Esophagus muscularis mucosa (tissue), 4 donors: Measurements from ENCODE around the gene TMEM14A. TPM values are rescaled to one million over a fixed set of nuclear protein-coding genes. Genes with fewer than 3 reads are reported as not detected.

Experiments
- DNase-seq: peaks from one replicate; pipeline ENCODE4 v3.0.0-alpha.2; 2017; ENCODE audit errors: extremely low spot score
- H3K27ac ChIP-seq, 4 donors: fragments of 200-600 bp; sonication (generic); replicated peaks in 1 of 4; 1 replicate in 3 of 4; 2 replicates in 1 of 4; pipeline ENCODE4 v1.5.1; 2016 to 2019; ENCODE audit warnings: mild to moderate bottlenecking in 1 of 4
- H3K27me3 ChIP-seq, 4 donors: fragments of 200-600 bp; sonication (generic); one replicate each; pipeline versions ENCODE4 v1.5.1 to v1.6.0; 2016 to 2019
- H3K36me3 ChIP-seq, 4 donors: fragments of 200-600 bp; sonication (generic); one replicate each; pipeline ENCODE4 v1.5.1; 2016 to 2019
- H3K4me1 ChIP-seq, 4 donors: fragments of 200-600 bp; sonication (generic); one replicate each; pipeline ENCODE4 v1.5.1; 2016 to 2019
- H3K4me3 ChIP-seq, 4 donors: fragments of 200-600 bp; sonication (generic); 1 replicate in 2 of 4; 2 replicates in 2 of 4; pipeline ENCODE4 v1.5.1; 2016 to 2019; ENCODE audit warnings: mild to moderate bottlenecking in 4 of 4, moderate library complexity in 1 of 4
- H3K9me3 ChIP-seq, 4 donors: fragments of 200-600 bp; sonication (generic); 1 replicate in 3 of 4; 2 replicates in 1 of 4; pipeline ENCODE4 v1.5.1; 2016 to 2019
- EP300 ChIP-seq: sonication (generic); formaldehyde crosslinking; IDR thresholded peaks from one replicate; pipeline ENCODE4 v1.6.1; 2017; ENCODE audit warnings: antibody characterized with exemption
- POLR2A ChIP-seq: fragments of 450-650 bp; IDR thresholded peaks from one replicate; pipeline ENCODE4 v1.6.1; 2017; ENCODE audit warnings: antibody characterized with exemption, moderate library complexity, mild to moderate bottlenecking, low read depth
- POLR2AphosphoS5 ChIP-seq, 2 donors: sonication (generic); formaldehyde crosslinking; IDR thresholded peaks; one replicate each; pipeline ENCODE4 v1.6.1; 2017; ENCODE audit warnings: antibody characterized with exemption in 2 of 2
- whole genome bisulfite sequencing: methylation state at CpG from one replicate; pipeline ENCODE4 v1.1.5; 2018; 5-methylcytosine and 5-hydroxymethylcytosine counted together
- intact Hi-C: fragments of 100-400 bp; cut with DNase I; formaldehyde crosslinking; loops from one replicate; pipeline ENCODE4 v1.15.1; 2023
- total RNA-seq, 4 donors: library from RNA; depleted of rRNA; stranded (reverse); fragments of >200 nt; gene quantifications; one replicate each; pipeline versions ENCODE4 v1.1.0 to v1.2.1, GENCODE V29; 2016
- TF ChIP-seq, protein P1 (sequence below), 3 experiments: fragments of 200-600 bp in 2 of 3; fragments of 450-650 bp in 1 of 3; sonication (generic) in 2 of 3; IDR thresholded peaks; one replicate each; pipeline ENCODE4 v1.5.1; 2017 to 2019; ENCODE audit warnings: antibody characterized with exemption in 3 of 3, mild to moderate bottlenecking in 2 of 3, moderate library complexity in 1 of 3

The TMEM14A gene
- total RNA-seq, 4 donors from 2014 or later: 19.2 to 31.1 (median 21.9) TPM

- WGBS: 61% methylated on average over 6 of the region's 6 CpGs
- no peaks in the 10 kb centered on the region for H3K9me3 ChIP-seq
Observed at GRCh38 chr6:52731719-52732118, 60.8 kb downstream of the TMEM14A start.

DNA sequence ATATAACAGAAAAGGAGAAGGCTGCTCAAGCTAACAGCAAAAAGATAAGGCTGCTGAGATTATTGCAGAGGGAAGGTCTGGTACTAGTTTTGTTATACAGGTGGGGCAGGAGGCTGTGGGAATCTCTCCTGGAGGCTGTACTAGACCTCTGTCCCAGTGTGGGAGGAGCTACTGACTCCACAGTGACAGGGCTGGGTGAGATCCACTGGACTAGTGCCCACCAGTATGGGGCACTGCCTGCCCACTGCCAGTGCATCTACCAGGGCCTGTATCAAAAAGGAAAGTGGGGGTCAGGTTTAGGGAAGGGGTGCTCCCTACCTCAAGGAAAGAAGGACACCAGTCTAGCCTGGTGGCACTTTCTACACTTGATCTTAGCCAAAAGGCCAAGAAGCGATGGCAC is 62.3 kb downstream of the TMEM14A start:
- no peaks in the 10 kb centered on the region for H3K4me1 ChIP-seq
- no peaks in the 10 kb centered on the region for H3K9me3 ChIP-seq
- no peaks in the 10 kb centered on the region for H3K27me3 ChIP-seq
- intact Hi-C loops: no loop called here
- no peak for DNase-seq
- no peak overlapping the region for H3K27ac ChIP-seq
- H3K36me3 ChIP-seq: no peaks in the 10 kb centered on the region
- H3K4me3 ChIP-seq: no peak overlapping the region
- TF ChIP-seq, protein P1, sequence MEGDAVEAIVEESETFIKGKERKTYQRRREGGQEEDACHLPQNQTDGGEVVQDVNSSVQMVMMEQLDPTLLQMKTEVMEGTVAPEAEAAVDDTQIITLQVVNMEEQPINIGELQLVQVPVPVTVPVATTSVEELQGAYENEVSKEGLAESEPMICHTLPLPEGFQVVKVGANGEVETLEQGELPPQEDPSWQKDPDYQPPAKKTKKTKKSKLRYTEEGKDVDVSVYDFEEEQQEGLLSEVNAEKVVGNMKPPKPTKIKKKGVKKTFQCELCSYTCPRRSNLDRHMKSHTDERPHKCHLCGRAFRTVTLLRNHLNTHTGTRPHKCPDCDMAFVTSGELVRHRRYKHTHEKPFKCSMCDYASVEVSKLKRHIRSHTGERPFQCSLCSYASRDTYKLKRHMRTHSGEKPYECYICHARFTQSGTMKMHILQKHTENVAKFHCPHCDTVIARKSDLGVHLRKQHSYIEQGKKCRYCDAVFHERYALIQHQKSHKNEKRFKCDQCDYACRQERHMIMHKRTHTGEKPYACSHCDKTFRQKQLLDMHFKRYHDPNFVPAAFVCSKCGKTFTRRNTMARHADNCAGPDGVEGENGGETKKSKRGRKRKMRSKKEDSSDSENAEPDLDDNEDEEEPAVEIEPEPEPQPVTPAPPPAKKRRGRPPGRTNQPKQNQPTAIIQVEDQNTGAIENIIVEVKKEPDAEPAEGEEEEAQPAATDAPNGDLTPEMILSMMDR (IDR thresholded peaks at IDR 0.05): no peak
- no peak for TF ChIP-seq POLR2A
- TF ChIP-seq POLR2AphosphoS5 (IDR thresholded peaks at IDR 0.05): no peak
- TF ChIP-seq EP300: no peak
- WGBS: 100% methylated on average over 1 of the region's 1 CpG

More at GRCh38 chr6:52731719-52732118, 60.8 kb downstream of the TMEM14A start:
- Histone ChIP-seq H3K4me1 (no peaks in the 10 kb centered on the region), H3K27ac (no peak overlapping the region), H3K36me3 (no peaks in the 10 kb centered on the region), H3K27me3 (no peaks in the 10 kb centered on the region), H3K4me3 (no peak overlapping the region)
- intact Hi-C loops: no loop called here
- TF ChIP-seq, protein P1 (IDR thresholded peaks at IDR 0.05): no peak
- no peak for TF ChIP-seq POLR2A
- TF ChIP-seq EP300: no peak
- TF ChIP-seq POLR2AphosphoS5 (IDR thresholded peaks at IDR 0.05): no peak
- DNase-seq: no peak

DNA sequence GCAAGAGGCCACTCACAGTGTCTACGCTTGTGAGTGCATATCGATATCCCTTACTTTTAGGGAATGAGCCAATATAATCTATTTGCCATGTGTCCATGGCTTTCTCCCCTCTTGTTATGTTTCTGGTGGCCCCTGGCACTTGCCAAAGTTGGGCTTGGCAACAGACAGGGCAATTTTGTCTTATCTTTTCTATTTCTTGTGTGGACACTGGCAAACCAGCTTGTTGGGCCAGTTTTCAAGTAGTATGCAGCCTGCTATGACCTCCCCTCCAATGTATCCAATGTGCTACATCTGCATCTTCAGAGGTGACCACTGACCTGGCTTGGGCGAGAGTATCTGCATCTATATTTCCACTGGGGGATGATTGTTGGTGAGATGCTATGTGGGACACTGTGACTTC is 63.2 kb downstream of the TMEM14A start:
- WGBS: 96% methylated on average over 3 of the region's 3 CpGs
- no peaks in the 10 kb centered on the region for H3K27me3 ChIP-seq
- H3K27ac ChIP-seq: no peak overlapping the region
- H3K9me3 ChIP-seq: no peaks in the 10 kb centered on the region
- no peaks in the 10 kb centered on the region for H3K4me1 ChIP-seq
- no peak for DNase-seq
- no peak overlapping the region for H3K4me3 ChIP-seq
- no peak for TF ChIP-seq EP300
- TF ChIP-seq, protein P1 (IDR thresholded peaks at IDR 0.05): no peak
- TF ChIP-seq POLR2A: no peak
- TF ChIP-seq POLR2AphosphoS5 (IDR thresholded peaks at IDR 0.05): no peak
- H3K36me3 ChIP-seq: no peaks in the 10 kb centered on the region
- intact Hi-C loops: no loop called here

GRCh38 chr6:52735071-52735470 is 64.2 kb downstream of the TMEM14A start:
- DNase-seq: no peak
- WGBS: 96% methylated on average over 6 of the region's 6 CpGs
- H3K36me3 ChIP-seq: no peaks in the 10 kb centered on the region
- intact Hi-C loops: no loop called here
- H3K4me1 ChIP-seq: no peaks in the 10 kb centered on the region
- TF ChIP-seq POLR2A (no peak), POLR2AphosphoS5 (IDR thresholded peaks at IDR 0.05) (no peak), EP300 (no peak)
- TF ChIP-seq, protein P1 (IDR thresholded peaks at IDR 0.05): no peak
- H3K27me3 ChIP-seq: no peaks in the 10 kb centered on the region
- no peaks in the 10 kb centered on the region for H3K9me3 ChIP-seq
- H3K4me3 ChIP-seq: no peak overlapping the region
- no peak overlapping the region for H3K27ac ChIP-seq

DNA sequence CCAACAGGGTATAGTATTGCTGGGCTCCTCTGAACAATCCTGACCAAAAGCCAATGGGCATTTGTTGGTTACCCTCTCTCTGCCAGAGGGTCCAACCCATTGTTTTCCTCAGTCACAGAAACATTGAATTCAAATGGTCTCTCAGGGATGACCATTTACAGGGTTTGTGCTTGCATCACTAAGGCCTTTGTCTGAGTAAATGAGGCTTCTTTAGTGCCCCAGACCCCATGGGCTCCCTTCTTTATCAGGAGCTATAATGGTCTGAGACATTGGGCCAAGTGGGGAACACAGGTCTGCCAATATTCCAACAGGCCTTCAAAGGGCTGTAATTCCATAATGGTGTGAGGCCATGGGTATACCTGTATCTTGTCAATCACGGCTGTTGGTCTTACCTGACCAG is 65.2 kb downstream of the TMEM14A start:
- 100% methylated on average over 1 of the region's 1 CpG for WGBS
- no peaks in the 10 kb centered on the region for H3K27me3 ChIP-seq
- no peaks in the 10 kb centered on the region for H3K4me1 ChIP-seq
- no peak overlapping the region for H3K4me3 ChIP-seq
- peaks cover 0 to 6% (median 2%) of the 10 kb centered on the region in 4 donors for H3K9me3 ChIP-seq
- TF ChIP-seq POLR2A: no peak
- TF ChIP-seq, protein P1 (IDR thresholded peaks at IDR 0.05): no peak
- TF ChIP-seq POLR2AphosphoS5 (IDR thresholded peaks at IDR 0.05): no peak
- TF ChIP-seq EP300: no peak
- no peak for DNase-seq
- intact Hi-C loops: no loop called here
- no peaks in the 10 kb centered on the region for H3K36me3 ChIP-seq
- H3K27ac ChIP-seq: no peak overlapping the region
